Stimulated activated CD8-positive, alpha-beta memory T cell treated with anti-CD3 and anti-CD28 coated beads, Interleukin-2, amount 100 ng/mL, for 48 hours (primary cell): ENCODE results near the gene PDGFA.

Source experiments
- DNase-seq, 2 donors: peaks; one replicate each; pipeline ENCODE4 v3.0.0-alpha.2; 2020; ENCODE audit warnings: low read depth in 2 of 2

The PDGFA gene

DNA sequence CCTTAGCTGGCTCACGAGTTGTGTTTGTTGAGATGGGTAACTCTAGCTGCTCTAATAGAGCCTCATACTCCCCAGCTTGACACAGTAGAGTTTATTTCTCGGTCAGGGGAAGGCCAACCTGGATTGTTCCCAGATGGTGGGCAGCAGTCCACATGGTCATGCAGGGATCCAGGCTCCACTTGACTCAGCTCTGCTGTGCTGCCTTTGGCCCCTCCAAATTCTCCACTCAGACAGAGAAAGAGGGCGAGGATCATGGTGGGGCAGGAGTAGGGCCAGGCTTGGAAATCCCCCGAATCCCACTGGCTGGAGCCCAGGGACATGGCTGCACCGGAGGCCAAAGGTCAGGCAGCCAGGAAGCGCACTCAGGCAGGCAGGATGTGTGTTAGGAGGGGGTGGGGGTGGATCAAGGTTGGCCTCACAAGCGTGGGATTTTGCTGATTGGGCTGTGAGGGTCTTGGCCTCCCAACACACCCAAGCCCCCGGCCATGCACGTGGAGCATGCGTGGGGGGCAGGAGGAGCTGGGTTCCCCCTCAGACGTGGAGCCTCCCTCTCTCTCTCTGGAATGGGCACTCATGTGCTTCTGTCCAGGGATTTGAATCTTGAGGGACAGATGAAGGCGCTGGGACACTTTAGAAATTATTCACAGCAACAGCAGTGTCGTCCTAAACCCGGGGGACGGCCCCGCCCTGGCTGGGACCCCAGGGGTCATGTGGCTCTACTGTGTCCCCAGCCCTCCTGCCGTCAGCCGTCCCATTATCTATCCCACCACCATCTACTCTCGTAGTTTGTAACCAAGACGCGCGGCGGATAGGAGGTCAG lies 44.8 kb downstream of the PDGFA start:
- DNase-seq = no peak

DNA sequence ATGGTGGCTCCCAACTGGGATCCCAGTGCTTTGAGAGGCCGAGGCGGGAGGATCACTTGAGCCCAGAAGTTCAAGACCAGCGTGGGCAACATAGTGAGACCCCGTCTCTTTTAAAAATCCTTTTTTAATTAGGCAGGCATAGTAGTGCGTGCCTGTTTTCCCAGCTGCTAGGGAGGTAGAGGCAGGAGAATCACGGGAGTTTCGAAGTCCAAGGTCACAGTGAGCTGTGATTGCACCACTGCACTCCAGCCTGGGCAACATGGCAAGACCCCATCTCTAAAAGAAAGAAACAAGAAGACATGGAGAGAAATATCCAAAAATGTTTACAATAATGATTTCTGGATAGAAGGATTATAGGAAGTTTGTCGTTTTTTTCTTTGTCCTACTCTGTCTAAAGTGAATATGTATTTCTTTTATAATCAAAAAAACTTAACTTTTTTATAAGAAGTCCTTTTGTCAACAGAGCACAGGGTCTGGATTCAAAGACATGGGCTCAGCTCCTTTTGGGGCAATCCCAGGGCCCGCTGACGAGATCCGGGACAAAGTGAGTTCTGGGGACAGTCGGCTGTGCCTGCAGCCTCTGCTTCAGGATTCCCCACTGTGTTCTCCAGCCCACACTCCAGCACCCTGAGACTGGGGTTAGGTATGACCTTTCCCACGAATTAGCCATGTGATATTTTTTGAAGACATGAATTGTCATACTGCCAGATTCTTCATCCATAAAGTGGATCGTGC lies 45.6 kb downstream of the PDGFA start:
- no peak for DNase-seq

DNA sequence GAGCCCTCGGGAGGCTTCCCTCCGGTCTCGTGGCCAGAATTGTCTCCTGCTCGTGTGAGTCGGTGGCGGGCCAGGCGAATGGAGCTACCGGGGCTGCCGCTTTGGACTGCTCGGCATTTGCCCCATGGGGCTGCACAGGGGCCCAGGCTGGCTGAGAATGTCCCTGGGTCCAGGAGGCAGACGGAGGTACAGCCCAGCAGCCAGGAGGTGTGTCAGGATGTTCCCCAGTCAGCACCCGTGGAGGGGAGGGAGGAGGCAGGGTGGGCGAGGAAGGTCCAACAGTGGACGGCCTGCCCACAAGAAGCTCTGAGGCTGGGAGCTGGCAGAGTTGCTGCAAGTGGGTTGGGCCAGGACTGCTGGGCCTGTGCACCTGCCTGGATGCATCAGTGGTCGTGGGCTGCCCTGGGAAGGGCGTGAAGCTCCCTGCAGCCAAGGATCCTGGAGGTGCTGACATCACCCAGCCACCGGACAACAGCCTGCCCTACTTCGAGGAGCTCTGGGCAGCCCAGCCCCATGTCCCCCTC lies 46.4 kb downstream of the PDGFA start:
- DNase-seq = no peak

DNA sequence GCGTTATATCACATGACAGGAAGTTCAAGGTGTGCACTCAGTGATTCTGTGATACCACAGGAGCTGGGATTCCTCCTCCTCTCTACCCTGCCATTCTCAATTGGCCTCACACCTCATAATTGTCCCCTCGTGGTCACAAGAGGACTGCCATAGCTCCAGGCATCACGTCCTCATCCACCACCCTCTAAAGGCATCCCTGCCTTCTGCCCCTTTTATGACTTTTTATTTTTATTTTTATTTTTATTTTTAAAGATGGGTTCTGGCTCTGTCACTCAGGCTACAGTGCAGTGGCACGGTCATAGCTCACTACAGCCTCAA lies 47.0 kb downstream of the PDGFA start:
- DNase-seq = no peak

DNA sequence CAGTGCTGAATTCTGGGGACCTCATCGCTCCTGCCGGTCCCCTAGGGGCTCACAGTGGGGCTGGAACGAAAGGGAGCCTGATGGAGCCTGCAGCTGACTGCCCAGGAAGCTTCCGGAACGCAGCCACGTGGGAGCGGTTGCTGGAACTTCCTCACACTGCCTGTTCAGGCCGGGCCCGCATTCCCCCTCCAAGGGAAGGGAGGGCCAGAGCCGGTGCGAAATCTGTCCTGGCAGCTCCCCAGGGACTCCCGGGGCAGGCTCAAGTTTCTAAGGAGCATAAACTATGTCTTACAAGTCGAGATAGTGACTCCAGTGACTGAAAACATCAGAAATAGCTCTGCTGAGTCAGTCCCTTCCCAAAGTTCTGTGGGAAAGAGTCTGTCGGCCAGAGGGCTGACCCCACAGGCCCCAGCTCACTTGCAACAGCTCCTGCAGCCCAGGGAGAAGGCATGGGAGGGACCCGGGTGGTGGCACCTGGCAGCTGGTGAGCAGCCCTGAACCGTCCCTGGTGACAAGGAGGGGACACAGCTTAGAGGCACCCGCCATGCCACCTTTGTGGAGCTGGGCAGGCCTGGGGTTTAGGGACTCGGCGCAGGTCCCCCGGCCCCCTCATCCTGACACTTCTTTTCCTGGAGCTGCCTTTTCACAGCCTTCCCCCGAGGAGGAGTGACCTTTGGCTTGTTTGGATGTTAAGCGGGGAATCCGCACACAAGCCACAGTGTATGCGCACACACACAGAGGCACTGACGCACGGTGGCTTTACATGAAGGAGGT lies 47.6 kb downstream of the PDGFA start:
- DNase-seq = no peak

DNA sequence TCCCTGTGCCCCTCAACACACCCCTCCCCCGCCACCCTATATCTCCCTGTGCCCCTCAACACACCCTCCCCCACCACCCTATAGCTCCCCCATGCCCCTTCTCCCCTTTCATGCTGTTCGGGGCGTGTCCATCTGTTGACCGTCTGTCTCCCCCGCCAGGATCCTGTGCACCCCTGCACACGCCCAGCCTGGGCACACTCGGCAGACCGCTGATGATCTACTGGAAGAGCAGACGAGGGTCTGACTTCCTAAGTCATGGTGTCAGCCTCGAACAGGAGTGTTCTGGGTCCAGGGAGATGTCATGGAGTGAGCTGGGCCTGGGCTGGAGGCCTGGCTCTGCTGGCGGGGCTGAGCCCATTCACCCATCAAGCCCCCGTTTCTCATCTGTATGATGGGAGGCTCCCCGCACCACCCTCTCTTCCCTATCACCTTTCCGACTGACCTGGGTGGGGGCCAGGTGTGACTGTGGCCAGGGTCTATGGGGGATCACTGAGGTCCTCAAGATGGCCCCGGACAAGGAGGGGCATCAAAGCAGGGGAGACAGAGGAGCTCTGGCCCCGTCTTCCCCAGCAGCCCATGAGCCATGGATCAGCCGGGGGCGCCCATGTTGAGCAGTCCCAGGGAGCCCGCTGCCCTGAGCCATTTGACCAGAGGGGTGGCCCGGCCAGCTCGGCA lies 48.3 kb downstream of the PDGFA start:
- DNase-seq = no peak

DNA sequence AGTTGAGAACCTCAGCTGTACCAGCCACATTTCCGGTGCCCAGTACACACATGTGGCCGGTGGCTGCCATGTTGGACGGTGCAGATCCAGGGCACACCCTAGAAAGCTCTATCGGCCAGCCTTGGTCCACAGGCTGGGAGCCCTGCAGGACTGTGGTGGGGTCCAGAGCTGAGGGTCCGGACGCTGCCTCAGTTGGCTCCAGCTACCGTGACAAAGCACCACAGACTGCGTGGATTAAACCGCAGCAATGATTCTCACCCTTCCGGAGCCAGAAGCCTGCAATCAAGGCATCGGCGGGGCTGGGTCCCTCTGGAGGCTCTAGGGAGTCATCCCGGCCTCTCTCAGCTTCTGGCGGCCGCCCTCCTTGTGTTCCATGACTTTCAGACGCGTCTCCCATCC lies 50.1 kb downstream of the PDGFA start:
- no peak for DNase-seq

DNA sequence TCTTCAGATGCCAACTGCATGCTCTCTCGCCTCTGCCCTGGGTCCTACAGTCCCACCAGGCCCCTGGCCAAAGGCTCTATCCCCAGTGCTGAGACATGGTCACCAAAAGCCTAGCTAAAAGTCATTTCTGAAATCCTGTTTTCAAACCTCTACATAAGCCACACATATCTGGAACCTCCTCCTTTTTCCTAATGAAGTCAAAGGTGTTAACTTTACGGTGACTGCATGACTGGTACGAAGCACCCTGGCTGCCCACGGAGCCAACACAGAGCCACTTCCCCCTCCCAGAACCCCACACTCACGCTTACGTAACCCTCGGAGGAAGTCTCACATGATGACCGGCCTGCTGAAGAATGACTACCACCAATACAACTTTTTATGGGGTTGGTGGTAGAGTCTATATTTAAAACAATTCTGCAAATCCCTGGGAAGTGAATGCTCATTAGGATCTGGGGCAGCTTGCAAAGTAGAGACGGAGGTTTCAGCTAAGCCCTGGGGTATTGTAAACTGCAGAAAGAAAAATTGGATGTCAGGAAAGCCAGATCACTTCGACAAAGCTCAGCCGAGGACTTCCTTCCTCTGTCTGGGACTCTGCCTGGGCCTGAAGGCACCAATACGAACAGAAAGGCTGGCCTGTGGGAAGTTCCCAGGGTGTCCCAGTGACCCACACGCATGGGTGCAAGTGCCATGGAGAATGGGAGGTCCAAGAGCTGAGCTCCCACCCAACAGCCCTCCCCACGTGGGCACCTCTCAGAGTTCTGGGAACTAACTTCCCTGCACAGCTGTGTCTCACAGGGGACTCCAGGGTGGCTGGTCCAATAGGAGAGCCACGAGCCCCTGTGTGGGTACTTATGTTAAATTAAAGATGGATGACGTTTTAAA lies 50.7 kb downstream of the PDGFA start:
- DNase-seq = no peak

DNA sequence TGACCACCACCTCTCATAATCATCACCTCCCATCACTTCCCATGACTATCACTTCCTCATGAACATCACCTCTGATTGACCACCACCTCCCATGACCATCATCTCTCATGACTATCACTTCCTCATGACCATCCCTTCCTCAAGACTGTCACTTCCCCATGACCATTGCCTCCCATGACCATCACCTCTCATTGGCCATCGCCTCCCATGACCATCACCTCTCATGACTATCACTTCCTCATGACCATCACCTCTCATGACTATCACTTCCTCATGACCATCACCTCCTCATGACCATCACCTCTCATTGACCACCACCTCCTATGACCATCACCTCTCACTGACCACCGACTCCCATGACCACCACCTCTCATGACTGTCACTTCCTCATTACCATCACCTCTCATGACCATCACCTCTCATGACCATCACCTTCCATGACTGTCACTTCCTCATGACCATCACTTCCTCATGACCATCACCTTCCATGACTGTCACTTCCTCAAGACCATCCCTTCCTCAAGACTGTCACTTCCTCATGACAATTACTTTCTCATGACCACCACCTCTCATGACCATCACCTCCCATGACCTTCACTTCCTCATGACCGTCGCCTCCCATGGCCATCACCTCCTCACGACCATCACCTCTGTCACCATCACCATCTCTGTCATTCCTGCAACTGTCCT lies 51.6 kb downstream of the PDGFA start:
- no peak for DNase-seq

DNA sequence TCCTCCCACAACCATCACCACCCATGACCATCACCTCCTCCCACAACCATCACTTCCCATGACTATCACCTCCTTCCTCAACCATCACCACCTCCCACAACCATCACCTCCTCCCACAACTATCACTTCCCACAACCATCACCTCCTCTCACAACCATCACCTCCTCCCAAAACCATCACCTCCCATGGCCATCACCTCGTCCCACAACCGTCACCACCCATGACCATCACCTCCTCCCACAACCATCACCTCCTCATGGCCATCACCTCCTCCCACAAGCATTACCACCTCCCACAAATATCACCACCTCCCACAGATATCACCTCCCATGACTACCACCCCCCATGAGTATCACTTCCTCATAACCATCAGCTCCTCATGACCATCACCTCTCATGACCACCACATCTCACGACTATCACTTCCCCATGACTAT lies 52.2 kb downstream of the PDGFA start:
- no peak for DNase-seq

DNA sequence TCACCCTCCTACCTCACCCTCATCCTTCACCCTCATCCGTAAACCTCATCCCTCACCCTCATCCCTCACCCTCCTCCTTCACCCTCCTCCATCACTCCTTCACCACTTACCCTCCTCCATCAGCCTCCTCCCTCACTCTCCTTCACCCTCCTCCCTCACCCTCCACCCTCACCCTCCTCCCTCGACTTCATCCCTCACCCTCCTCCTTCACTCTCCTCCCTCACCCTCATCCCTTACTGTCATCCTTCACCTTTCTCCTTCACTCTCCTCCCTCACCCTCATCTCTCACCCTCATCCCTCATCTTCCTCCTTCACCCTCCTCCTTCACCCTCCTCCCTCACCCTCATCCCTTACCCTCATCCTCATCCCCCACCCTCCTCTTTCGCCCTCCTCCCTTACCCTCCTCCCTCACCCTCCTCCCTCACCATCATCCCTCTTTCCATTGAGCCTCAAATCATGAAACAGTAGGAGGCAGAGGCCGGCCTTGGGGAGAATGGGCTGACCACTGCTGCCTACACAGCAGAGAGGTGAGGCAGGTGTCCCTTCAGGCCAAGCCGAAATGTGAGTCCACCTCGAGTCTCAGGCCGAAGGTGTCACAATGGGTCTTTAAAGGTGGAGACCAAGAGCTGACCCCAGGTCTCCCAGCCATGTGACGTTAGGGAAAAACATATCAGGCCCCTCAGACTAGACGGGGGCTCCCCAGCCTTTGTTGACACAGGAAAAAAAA lies 53.0 kb downstream of the PDGFA start:
- no peak for DNase-seq

DNA sequence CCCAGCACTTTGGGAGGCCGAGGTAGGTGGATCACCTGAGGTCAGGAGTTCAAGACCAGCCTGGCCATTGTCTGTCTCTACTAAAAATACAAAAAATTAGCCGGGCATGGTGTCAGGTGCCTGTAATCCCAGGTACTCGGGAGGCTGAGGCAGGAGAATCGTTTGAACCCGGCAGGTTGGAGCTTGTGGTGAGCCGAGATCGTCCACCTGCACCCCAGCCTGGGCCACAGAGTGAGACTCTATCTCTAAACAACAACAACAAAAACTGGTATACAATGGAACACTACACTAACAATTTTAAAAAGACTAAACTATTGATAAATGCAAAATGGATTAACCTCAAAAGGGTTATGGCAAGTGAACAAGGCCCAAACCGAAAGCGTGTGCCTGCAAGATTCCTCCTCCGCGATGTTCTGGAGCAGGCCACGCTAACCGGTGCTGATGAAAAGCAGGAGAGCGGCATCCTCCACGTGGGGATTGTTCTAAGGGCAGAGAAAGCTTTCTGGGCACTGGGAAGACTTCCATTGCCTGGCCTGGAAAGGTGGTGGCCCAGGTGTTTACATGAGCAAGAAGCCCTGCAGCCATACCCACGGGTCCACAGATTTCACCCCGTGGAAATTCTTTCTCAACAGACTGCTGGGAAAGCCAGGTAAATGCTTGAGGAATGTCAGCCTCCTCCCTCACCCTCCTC lies 53.8 kb downstream of the PDGFA start:
- DNase-seq = no peak

DNA sequence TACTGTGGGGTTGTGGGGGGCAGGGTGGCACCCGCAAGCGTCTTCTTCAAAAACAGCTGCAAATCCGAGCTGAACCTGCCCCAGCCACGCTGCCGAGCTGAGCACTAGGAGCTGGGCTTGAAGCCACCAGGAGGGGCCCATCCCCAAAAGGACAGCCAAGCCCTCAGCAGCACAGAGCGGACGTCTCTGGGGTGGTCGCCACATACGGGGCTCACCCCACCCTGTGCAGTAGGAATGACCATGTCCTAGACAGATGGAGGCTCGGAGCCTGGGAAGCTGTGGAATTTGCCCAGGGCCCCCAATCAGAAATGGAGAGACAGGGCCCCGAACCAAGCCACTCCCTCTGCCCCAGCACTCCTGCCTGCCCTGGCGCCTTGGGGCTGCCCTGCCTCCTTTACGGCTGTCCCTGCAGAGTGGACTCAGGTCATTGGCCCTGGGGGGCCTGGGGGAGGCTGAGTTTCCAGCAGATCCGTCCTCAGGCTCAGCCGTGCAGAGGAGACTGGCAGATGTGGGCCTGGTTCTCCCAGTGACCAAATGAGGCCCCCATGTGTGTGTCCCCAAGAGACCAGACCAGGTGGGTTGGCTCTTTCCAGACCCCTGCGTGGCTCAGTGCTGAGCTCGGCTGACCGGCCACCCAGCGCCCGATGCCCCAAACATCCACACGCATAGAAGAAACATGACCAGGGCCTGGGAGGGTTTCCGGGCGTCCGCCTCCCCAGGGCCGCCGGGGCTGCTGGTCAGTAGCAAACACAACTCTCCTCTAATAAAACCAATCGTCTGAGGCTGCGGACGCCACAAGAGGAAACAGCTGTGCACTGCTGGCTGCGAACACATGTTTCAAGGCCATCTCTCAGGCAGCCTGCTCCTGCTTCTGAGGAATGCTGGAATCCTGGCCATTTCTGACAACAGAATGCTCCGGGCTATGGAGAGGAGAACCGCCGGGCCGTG lies 54.9 kb downstream of the PDGFA start:
- no peak for DNase-seq

DNA sequence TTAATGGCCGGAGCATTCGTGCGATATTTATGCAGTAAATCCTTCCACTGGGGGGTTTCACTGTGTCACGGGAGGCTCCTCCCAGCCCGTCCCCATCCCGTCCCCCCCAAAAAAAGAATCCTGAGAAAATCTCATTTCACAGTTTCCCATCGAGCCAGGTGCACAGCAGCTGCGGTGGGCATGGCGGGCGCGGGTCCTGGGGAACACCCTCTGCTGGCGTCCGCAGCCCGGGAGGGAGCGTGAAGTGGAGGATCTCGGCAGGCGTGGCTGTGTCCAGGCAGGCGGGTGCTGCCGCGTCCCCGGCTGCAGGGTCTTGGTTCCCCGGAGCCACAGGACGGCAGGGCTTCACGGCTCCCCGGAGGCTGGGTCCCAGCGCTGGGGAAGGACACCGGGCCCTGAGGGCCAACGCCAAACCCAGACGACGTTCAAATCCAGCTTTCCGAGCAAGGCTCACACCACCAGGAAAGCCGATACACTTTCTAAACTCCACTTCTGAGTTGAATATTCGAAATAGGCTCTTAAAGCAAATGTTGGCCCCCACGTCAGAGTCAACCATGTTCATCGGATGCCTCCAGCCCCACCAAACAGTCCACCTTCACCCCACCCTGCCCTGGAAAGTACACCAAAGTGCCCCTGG lies 55.7 kb downstream of the PDGFA start:
- DNase-seq = no peak

DNA sequence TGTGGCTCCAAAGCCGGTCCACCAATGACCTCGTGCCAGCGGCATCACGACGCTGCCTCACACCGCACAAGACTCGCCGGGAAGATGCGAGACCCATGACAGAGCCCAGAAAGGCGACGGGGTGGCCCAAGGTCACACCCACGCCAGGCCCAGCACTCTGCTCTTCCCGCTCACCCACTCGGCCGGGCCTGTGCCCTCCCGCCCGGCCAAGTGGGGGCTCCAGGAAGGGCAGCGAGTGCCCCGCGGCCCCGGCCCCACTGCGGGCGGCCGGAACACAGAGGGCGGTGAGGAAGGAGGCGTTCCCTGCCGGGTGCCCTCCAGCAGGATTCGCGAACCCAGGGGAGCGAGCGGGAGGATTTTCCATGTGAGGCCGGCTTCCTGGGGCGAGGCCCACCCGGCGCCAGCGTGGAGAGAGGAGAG lies 56.3 kb downstream of the PDGFA start:
- no peak for DNase-seq

DNA sequence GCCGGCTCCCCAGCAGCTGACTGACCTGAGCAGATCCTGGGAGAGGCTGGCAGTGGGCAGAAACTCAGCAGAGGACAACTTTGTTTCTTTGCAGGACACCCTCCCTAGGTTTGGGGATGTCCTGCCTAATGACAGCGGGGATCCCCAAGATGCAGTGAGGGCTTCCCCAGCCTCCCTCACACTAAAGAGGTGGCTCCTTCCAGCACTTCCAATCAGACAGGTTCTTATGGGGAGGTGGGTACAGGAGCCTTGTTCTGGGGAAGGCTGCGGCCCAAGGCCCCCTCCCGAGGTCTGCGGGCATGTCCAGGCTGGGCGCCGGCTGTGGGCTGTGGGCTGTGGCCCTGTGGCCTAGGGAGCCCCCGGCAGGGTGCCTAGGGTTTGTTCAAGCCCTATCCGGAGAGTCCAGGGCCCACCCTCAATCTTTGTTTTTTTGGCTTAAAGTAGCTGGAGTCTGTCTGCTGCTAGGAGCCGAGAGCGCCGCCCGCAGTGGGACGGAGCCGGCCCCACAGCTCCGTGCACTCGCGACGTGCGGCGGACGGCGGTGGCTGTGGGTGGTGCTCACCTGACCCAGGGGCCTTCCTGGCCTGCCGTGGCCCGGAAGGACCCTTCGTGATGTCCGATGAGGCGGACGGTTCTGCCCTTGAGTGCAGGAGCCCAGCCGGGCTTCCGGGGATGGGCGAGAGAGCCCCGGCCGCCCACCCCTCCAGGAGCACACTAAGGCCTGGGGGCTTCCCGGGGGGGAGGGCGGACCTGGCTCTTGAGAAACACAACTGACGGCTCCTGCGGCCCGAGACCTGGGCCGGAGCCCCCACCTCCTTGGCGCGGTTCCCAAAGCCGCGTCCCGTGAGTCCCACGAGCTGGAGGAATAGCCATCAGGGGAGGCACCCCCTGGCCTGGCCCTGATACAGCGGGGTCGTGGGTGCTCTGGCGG lies 57.2 kb downstream of the PDGFA start:
- DNase-seq = no peak
